ENCODE results near the gene USP24.

Gene USP24

DNA sequence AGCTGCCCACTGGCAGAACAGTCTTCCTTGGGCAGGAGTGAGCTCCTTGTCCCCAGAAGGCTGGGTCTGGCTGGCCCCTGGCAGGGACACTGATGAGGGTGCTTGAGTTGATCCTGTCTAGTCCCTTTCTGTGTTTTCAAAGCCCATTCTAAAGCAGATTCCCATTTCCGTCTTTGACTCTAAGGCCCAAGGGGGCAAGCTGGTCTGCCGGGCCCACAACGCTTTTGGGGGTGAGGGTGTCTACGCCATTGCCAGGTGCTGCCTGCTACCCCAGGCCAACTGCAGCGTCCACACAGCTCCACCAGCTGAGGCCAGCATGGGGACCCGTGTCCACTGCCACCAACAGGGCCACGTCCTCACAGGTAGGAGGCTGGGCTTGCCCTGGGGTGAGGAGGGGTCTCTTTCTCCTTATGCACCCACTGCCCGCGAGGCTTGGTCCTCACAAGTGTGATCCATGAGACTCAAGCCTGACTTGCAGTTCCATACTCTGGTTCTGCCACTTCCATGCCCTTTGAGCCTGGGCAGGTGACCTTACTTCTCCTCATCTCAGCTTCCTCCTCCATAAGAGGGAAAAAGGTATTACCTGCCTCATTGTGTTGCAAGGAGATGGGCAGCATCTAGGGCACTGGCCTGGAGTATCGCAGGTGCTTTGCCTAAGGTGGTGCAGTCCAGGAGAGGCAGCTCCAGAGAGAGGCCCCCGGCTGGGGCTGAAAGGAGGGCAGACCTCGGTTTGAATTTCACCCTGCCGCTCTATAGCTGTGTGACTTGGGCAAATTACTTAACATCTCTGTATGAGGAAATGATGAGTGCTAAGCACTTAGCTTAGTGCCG is 155.6 kb downstream of the USP24 start:
- TF ChIP-seq CTCF (IDR thresholded peaks at IDR 0.05), result no peak

DNA sequence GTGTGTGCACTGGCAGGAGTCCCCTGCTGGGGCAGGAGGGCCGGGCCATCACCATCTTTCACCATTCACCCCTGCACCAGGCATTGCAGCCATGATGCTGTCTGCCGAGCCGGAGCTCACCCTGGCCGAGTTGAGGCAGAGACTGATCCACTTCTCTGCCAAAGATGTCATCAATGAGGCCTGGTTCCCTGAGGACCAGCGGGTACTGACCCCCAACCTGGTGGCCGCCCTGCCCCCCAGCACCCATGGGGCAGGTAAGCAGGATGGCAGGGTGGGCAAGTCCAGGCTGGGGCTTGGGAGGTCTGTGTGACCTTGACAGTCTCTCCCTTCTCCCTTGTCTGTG is 157.2 kb downstream of the USP24 start:
- no peak for TF ChIP-seq CTCF (IDR thresholded peaks at IDR 0.05)

DNA sequence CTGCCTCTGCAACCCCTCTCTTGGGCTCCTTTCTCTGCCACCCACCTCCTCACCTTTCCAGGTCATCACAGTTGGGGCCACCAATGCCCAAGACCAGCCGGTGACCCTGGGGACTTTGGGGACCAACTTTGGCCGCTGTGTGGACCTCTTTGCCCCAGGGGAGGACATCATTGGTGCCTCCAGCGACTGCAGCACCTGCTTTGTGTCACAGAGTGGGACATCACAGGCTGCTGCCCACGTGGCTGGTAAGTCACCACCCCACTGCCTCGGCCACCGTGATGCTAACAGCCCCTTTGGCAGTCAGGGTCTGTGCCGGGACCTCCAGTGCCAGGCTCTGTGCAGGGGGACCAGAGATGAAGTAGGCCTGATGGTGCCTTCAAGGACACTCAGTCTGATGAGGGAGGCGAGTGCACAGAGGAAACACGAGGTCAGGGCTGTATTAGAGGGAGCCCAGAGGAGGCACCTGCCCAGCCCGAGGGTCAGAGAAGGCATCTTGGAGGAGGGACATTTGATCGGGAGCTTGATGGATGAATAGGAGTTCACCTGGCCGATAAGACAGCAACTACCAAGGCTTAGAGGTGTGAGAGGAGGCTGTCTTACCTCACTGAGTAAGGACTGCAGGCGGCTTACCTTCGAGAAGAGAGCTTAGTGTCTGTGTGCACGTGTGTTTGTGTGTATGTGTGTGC is 157.8 kb downstream of the USP24 start:
- no peak for TF ChIP-seq CTCF (IDR thresholded peaks at IDR 0.05)

DNA sequence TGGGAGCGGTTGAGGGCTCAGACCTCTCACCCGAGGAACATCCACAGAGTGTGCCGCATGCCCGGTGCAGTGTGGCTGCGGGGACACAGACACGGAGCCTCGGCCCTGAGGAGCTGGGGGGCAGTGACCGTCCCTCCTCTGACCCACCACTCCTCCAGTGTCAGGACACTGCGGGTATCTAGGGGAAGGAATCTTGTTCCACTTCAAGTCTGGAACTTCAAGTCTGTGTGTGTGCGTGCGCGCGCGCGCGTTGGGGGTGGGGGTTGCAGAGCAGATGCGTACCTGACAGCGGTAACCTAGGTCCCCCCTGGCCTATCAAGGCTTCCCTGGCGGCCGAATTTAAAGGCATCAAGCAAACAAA is 158.6 kb downstream of the USP24 start:
- TF ChIP-seq CTCF (IDR thresholded peaks at IDR 0.05), result no peak

- no peak for TF ChIP-seq CTCF (IDR thresholded peaks at IDR 0.05)
Measured at GRCh38 chr1:55055951-55056631, 159.1 kb downstream of the USP24 start.

DNA sequence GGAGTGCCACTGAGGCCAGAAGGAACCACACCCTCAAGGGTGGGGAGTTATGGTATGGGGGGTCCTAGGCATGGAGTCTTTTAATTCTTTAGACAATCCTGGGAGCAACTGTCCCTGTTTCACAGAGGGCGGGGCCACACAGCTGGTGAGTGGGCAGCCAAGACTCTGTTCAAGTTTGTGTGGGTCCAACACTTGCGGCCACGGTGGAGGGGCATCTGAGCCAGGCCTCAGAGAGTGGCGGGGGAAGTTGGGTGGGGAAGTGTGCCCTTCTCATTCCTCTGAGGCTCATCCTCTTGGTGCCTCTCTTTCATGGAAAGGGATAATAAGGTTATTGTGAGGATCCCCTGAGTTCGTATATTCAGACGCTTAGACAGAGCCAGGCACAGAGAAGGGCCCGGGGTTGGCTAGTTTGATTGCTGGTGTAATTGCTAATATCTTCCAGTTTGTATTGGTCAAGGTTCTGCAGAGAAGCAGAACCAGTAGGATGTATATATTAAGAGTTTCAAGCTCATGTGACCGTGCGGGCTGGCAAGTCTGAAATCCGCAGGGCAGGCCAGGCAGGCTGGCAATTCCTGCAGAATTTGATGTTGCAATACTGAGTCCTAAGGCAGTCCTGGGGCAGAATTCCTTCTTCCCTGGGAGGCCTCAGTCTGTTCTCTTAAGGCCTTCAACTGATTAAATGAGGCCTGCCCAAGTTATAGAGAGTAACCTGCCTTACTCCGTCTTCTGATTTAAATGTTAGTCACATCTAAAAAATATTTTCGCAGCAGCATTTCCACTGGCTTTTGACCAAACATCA is 159.9 kb downstream of the USP24 start:
- TF ChIP-seq CTCF (IDR thresholded peaks at IDR 0.05), result no peak

GRCh38 chr1:55054396-55054795 is 160.8 kb downstream of the USP24 start:
- TF ChIP-seq CTCF (IDR thresholded peaks at IDR 0.05), result no peak

Measured in LNCAP (cell line).